ENCODE measurements around the gene GDF2.

The GDF2 gene

DNA sequence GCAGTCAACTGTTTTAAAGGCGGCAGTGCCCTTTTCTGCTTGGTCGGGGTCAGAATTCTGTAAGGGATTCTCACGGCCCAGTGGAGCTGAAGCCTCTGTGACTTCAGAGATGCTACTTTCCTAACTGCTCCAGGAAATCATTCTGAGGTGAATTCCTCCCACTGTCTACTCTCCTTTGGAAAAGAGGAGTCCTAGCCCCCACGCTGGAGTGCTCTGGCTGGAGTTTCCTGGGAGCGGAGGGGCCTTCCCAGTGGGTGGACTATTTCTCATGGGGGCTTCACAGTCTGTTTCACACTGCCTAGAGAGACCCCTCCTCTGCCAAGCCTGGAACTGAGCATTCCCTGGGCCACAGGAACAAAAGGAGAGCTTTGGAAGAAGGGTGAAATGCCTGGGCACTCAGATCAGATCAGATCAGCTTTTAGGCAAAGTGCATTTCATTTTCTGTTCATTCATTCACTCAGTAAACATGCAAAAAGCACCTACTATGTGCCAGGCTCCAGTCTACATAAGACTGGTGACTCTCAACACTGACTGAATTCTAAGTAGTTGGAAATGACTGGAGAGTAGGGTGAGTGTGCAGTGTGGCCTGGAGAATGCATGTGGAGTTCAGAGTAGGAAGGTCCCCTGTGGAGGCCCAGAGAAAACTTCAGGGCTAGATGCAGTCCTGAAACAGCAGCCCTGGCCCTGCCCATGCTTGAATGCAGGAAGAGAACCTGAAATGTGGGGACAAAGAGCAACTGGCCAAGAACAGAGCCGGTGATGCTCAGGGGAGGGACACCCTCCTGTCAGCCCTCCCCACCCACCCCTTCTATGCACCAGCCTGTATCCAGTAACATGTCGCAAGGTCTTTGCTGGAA is 49.6 kb downstream of the GDF2 start:
- no peak for DNase-seq

DNA sequence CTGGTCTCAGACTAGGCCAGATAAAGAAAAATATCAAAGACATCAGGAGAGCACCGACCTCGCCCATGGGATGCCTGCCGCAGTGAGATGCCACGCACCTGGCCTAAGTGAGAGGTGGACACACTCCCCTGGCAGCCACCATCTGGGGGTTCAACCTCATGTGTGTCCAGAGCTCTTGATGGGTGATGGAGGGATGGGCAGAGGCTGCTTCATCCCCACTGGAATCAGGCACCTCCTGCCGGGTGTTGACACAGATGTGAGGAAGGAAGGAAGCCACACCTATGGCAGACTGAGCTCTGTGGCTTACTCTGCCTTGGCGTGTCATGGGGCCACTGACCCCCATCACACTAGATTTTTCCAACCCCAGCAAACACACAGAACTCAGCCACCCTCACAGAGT is 50.5 kb downstream of the GDF2 start:
- DNase-seq, result no peak

DNA sequence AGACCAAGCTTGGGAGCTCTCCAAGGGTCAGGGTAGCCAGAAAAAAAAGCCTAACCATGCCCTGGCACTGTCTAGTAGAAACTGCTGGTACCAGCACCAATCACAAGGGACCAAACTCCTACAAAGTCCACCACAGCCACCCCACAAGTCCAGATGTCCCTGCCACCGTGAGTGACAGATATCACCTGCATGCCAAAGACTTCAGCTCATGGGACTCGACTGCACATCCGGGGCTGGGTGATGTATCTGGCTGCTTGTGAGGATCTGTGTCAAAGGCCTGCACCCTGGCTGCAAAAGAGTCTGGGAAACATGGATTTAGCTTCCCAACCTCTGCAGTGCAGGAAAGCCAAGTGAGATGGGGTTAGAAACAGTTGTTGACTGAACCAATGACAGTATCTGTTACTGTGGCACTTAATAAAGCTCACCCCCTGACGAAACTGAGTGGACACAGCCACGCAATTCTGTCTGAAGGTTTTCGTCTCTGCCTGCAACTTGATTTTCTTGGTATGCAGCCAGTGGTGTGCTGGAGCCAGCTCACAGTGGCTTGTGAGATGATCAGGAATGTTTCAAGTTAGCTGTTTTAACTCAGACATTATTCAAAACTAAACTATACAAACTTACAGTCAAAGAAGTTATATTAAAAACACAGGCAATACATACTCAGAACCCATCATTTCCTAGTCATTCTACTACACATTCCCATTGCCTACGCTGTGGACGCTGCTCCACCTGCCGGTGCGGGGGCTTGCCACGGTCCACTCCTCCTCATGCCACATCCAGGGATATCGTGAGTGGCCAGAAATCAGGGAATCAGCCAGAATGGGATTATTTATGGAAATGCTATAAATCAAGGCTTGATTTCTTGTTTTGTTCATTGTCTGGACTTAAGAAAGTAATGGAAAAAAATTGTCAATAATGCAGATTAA is 52.6 kb downstream of the GDF2 start:
- DNase-seq, result no peak

DNA sequence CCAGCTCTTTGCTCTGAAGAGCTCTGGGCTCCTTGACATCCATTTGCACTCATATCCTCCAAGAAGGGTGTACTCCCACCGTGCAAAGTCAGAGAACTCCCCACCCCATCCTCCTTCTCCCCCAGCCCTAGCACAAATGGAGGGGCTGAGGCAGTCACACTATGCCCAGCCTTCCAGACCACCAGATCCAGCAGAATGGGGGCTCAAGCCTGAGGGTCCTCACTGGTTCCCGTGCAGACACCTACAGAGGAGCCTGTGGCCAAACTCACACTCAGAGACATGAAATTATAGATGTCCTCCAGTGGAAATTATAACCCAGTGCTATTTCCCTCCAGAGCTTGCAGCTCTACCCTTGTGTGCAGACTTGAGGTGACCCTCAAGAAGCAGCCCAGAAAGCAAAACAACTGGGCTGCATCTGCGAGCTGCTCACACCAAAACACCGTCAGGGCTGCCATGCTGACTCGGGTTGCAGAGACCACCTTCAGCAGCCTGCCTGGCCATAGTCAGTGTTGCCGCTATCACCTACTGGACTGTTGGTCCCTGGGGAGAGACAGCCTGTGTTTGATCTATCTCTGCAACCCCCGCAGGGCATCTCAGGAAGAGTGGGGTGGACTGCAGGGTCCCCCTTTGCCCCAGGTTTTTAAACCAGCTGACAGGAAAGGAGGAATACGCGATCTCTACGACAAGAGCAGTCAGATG is 54.4 kb downstream of the GDF2 start:
- no peak for DNase-seq

All from CD4-positive, alpha-beta T cell treated with Interleukin-17A for 1 hour (primary cell).